ENCODE results near the gene PDCD2L. TPM values are rescaled to one million over a fixed set of nuclear protein-coding genes. Genes with fewer than 3 reads are reported as not detected.

The PDCD2L gene
- total and polyA plus RNA-seq, 9 of the 15 experiments (the other 6 are each of a cell fraction or from before 2014, with no cell fraction given) = 12.1 to 68.5 (median 56.3) TPM

DNA sequence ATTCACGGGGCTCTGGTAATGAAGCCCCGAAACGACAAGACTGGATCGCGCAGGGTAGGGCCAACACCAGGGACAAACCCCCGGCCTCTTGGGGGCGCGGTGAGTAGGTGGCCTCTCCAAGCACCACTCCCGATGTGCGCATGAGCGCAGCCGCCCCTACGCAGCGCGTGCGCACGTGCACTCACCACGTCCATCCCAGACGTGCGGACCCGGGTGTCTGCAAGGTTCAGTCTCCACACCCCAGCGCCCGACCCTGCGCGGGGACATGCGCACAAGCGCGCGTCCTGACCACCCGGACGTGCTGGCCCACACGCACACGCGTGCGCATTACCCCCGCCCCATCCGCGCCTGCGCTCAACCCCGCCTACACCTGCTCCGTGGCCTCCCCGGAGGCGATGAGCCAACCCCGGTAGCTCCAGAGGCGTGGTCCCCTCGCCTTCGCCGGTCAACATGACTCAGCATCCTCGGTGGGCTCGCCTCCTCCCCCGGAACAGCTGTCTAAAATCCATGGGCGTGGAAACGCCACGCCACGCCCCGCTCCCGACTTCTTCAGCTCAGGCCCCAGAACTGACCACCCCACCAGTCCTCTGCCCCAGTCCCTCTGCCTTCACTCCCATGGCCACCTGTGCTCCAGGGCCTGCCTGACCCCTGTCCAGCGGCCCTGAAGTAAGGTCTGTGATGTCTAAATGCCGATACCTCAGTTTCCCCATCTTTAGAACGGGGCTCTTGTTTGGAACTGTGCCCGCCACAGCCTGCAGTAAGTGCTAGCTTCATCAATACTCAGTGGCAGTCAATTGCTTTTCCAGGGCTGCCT, 44.9 kb upstream of the PDCD2L start (continued):
- TF ChIP-seq, protein P1, sequence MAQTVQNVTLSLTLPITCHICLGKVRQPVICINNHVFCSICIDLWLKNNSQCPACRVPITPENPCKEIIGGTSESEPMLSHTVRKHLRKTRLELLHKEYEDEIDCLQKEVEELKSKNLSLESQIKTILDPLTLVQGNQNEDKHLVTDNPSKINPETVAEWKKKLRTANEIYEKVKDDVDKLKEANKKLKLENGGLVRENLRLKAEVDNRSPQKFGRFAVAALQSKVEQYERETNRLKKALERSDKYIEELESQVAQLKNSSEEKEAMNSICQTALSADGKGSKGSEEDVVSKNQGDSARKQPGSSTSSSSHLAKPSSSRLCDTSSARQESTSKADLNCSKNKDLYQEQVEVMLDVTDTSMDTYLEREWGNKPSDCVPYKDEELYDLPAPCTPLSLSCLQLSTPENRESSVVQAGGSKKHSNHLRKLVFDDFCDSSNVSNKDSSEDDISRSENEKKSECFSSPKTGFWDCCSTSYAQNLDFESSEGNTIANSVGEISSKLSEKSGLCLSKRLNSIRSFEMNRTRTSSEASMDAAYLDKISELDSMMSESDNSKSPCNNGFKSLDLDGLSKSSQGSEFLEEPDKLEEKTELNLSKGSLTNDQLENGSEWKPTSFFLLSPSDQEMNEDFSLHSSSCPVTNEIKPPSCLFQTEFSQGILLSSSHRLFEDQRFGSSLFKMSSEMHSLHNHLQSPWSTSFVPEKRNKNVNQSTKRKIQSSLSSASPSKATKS (CRISPR knock-in tag; IDR thresholded peaks at IDR 0.05) = no peak
- TF ChIP-seq ZNF444 (CRISPR knock-in tag; IDR thresholded peaks at IDR 0.05) (no peak), ZZZ3 (IDR thresholded peaks at IDR 0.05) (no peak), RHOXF2B (CRISPR knock-in tag; conservative IDR thresholded peaks at IDR 0.05) (no peak), BRD9 (IDR thresholded peaks at IDR 0.05; ENCODE audit: low read depth, partially characterized antibody) (no peak), NR3C1 (CRISPR knock-in tag; IDR thresholded peaks at IDR 0.05) (0 out of 2 replicates have a peak, but pooled peaks have one; percentile 31), HIVEP1 (CRISPR knock-in tag; IDR thresholded peaks at IDR 0.05) (no peak), RUNX1 (IDR thresholded peaks at IDR 0.05; ENCODE audit: low read depth) (0 out of 2 replicates have a peak, but pooled peaks have one; percentile 69)
- TF ChIP-seq, protein P2, sequence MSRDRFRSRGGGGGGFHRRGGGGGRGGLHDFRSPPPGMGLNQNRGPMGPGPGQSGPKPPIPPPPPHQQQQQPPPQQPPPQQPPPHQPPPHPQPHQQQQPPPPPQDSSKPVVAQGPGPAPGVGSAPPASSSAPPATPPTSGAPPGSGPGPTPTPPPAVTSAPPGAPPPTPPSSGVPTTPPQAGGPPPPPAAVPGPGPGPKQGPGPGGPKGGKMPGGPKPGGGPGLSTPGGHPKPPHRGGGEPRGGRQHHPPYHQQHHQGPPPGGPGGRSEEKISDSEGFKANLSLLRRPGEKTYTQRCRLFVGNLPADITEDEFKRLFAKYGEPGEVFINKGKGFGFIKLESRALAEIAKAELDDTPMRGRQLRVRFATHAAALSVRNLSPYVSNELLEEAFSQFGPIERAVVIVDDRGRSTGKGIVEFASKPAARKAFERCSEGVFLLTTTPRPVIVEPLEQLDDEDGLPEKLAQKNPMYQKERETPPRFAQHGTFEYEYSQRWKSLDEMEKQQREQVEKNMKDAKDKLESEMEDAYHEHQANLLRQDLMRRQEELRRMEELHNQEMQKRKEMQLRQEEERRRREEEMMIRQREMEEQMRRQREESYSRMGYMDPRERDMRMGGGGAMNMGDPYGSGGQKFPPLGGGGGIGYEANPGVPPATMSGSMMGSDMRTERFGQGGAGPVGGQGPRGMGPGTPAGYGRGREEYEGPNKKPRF (IDR thresholded peaks at IDR 0.05; ENCODE audit: low read depth, low read length) = no peak
- TF ChIP-seq, protein P3, sequence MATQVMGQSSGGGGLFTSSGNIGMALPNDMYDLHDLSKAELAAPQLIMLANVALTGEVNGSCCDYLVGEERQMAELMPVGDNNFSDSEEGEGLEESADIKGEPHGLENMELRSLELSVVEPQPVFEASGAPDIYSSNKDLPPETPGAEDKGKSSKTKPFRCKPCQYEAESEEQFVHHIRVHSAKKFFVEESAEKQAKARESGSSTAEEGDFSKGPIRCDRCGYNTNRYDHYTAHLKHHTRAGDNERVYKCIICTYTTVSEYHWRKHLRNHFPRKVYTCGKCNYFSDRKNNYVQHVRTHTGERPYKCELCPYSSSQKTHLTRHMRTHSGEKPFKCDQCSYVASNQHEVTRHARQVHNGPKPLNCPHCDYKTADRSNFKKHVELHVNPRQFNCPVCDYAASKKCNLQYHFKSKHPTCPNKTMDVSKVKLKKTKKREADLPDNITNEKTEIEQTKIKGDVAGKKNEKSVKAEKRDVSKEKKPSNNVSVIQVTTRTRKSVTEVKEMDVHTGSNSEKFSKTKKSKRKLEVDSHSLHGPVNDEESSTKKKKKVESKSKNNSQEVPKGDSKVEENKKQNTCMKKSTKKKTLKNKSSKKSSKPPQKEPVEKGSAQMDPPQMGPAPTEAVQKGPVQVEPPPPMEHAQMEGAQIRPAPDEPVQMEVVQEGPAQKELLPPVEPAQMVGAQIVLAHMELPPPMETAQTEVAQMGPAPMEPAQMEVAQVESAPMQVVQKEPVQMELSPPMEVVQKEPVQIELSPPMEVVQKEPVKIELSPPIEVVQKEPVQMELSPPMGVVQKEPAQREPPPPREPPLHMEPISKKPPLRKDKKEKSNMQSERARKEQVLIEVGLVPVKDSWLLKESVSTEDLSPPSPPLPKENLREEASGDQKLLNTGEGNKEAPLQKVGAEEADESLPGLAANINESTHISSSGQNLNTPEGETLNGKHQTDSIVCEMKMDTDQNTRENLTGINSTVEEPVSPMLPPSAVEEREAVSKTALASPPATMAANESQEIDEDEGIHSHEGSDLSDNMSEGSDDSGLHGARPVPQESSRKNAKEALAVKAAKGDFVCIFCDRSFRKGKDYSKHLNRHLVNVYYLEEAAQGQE (IDR thresholded peaks at IDR 0.05; ENCODE audit: borderline replicate concordance) = peak; percentile 32; the same call in 1 of the 2 replicates
- TF ChIP-seq, protein P3 (CRISPR knock-in tag; IDR thresholded peaks at IDR 0.05; ENCODE audit: low read depth) = no peak
- TF ChIP-seq, protein P4, sequence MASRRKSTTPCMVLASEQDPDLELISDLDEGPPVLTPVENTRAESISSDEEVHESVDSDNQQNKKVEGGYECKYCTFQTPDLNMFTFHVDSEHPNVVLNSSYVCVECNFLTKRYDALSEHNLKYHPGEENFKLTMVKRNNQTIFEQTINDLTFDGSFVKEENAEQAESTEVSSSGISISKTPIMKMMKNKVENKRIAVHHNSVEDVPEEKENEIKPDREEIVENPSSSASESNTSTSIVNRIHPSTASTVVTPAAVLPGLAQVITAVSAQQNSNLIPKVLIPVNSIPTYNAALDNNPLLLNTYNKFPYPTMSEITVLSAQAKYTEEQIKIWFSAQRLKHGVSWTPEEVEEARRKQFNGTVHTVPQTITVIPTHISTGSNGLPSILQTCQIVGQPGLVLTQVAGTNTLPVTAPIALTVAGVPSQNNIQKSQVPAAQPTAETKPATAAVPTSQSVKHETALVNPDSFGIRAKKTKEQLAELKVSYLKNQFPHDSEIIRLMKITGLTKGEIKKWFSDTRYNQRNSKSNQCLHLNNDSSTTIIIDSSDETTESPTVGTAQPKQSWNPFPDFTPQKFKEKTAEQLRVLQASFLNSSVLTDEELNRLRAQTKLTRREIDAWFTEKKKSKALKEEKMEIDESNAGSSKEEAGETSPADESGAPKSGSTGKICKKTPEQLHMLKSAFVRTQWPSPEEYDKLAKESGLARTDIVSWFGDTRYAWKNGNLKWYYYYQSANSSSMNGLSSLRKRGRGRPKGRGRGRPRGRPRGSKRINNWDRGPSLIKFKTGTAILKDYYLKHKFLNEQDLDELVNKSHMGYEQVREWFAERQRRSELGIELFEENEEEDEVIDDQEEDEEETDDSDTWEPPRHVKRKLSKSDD (conservative IDR thresholded peaks at IDR 0.05; ENCODE audit: low read length) = no peak

All from K562 (cell line).